ENCODE measurements around the gene CAPN14.
"Not testable (repeated sequence)": the region's sequence is repeated elsewhere in the genome, so short reads cannot be mapped to it uniquely, and the experiment has no call there.

CAPN14 gene

DNA sequence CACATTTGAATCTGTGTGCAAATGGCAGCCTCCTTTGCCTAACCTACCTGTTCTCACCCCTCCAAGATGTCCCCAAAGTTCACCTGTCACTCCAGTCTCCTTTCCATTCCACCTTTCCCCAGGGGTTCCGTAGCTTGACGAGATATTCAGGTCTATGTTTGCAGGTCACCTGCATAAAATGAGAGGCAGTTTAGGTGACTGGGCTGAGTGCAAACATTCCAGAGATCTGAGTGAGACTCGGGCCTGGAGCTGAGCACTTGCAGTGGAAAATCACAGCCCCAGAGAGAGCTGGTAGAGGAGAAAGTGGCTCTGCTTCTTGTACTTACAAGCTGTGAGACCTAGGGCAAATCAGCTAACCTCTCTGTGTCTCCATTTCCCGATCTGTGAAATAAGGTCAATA is 20.1 kb downstream of the CAPN14 start:
- DNase-seq (ENCODE audit: low spot score) = no peak

DNA sequence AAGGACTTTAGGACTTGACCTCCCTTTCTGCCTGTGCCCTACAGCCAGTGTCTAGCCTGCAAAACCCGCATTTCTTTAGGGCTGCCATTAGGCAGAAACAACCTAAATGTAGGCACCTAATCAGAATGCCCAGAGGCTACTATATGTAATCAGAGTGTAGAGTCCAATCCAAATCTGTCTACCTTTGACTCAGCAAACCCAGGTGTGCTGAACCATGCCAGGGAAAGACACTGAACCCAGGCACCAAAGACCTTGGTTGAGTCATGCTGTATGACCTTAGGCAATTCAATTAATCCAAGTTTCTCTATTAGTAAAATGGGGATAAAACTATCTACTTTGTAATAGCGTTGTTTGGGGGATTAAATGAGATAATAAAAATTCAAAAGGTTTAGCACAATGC is 20.7 kb downstream of the CAPN14 start:
- no peak for DNase-seq (ENCODE audit: low spot score)

DNA sequence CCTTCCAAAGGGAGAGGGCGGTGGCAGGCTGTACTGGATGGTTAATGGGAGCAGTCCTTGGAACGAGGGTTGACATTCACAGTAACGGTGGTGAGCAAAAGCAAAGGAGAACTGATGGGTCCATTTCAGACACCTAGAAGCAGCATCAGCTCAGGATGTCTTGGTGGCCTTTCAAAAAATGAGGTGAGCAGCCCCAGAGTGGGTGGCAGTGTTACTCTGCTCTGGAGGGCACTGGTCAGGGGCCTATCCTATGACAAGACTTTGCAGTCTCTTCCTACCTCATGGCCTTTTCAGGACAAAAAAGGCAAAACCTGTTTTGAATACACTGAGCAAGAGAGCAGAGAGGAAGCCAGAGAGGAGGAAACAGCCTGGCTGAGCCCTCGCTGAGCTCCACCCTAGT is 23.5 kb downstream of the CAPN14 start:
- no peak for DNase-seq (ENCODE audit: low spot score)

DNA sequence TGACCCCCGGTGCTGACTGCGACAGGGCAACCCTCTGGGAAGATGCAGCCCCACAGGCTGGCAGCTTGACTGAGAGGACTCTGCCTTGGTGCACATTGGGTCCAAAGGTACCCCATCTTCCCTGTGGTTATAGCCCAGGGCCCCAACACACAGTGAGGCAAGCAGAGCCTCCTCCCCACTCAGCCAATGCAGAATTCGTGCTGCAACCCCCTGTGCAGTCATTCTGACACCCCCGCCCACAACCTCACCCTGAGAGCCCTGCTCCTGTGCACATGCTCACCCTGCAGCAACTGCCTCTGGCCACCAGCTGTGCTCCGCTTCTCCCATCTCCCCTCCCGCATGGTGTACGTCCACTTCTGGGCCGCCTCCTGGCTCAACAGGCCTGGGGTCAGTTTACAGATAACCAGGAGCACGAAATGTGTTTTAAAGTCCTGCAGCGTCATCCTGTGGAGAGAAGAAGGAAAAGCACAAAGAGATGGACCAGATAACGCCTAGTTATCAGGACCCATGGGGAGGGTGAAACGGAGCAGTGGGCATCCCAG is 24.4 kb downstream of the CAPN14 start:
- DNase-seq (ENCODE audit: low spot score) = no peak

DNA sequence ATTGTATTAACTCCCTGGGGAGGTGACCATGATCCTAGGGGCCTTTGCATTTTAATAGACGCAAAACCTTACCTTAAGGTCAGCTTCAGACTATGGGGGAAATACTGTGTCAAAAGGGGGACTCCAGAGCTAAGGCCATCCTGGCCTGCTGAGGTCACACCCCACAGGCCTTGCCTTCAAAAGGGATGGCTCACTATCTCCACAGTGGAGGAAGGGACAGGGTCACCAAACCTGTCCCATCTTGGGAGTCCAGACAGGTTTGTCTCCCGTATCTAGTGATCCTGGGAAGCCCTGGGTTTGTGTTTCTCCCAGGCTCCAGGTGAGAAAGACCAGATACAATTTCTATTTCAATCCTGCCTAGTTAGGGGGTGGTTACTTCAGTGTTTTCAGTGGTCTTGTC is 24.9 kb downstream of the CAPN14 start:
- no peak for DNase-seq (ENCODE audit: low spot score)

DNA sequence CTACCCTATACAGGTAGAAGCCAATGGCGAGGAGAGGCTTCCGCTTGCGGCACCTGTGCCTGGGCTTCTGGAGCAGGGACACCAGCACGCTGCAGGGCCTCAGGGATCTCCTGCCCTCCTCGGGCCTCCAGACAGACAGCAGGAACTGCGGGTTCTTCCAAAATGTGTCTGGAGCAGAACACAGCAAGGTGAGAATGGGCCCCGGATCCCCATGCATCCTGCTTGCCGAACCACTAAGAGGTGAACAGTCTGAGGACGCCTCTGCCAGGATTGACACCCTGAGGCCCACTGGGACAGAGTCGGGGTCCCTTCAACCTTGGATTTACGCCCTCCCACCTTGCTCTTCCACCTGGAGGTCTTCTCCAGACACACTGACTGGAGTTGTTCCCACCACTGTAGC is 25.4 kb downstream of the CAPN14 start:
- no peak for DNase-seq (ENCODE audit: low spot score)

DNA sequence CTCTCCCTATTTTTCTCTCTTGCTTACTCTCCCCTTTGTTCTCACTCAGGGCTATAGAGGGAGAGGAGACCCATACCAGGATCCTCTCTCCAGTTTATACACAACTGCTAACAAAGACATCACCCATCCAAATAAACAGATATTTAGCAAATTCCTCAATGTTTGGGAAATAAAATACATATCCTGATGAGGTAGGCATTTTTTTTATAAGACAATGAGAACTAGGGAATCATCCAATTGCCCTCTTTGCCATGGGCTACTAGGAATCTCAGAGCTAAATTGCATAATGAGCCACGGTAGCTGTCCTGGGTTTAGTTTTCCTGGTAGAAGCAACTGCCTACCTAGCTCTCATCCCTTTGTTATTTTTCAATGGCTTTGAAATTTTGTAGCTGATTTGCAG is 27.1 kb downstream of the CAPN14 start:
- no peak for DNase-seq (ENCODE audit: low spot score)

DNA sequence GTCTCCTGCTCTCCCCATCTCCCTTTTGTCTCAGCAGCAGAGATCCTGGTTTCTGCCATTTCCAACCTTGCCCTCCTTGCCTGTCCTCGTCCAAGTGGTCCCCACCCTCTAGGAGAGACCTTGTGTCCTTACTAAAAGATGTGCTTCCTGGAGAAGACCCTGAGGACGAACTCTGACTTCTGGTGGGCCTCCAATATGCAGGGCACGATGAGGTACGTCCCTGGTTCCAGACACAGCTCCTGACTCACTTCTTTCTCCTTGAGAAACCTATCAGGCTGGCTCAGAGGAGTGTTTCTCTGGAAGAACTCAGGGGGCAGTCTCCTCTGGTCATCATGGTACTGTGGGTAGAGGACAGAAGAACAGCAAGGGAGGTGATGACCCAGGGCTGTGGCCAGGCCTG is 28.2 kb downstream of the CAPN14 start:
- no peak for DNase-seq (ENCODE audit: low spot score)

DNA sequence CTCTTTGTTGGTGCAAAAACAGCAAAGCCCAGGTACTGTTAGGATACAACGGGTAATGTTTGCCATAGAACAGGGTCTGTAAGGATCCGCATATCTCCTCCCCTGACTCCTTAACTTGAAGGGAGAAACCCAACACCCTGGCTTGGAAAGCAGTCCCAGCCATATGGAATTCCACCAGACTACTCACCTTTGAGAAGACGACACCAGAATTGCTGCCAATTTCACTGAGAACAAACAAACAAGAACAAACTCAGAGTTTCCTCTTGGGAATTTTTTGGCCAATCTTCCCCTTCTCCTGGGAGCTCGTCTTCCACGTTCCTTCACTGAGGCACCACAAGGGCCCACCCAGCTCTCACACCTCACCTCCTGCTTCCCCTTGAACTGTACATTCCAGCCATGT is 29.2 kb downstream of the CAPN14 start:
- DNase-seq (ENCODE audit: low spot score) = no peak

DNA sequence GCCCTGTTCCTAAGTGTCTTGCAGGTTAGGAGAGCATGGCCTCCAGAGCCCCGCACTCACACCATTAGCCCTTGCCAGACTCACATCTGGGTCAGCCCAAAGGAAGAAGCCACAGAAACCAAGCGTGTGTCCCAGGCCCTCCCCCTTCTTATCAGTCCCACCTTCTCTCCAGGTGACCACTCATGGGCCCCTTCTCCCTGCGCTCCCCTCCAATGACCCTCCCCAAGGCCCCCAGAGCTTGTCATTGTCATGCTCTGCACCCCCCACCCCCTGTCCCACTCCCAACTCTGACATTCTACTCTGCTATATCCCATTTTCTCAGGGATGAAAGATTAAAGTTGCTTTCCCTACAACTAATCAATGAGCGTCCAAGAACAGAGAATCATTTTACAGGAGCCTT is 30.1 kb downstream of the CAPN14 start:
- no peak for DNase-seq (ENCODE audit: low spot score)

DNA sequence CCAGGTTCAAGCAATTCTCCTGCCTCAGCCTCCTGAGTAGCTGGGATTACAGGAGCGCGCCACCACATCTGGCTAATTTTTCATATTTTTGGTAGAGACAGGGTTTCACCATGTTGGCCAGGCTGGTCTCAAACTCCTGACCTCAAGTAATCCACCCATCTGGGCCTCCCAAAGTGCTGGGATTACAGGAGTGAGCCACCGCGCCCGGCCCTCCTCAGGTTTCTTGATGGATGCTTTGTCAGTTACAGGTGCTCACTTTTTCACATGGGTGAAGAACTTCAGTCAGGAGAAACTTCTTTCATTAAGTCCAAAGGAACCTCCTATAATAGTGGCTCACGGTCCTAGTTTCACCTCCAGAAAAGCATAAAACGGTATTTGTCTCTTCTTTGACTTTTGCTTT is 33.3 kb downstream of the CAPN14 start:
- DNase-seq (ENCODE audit: low spot score) = not testable (repeated sequence)

DNA sequence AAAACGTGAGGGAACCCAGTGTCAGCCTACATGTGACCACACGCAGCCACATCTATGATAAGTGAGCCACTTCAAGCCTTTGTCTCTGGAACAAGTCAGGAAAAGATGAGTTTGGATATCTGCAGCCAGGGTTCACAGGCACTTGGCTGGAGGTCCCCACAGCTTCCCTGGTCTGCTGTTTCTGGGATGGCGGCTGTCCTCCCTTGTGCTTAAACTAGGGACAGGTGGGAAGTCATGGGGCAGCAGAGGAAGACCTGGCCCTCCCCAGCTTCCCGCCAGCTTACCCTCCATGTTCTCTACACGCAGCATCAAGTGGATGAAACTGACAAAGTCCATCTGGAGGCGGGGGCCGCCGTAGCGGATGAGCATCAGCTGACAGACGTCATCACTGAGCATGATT is 40.6 kb downstream of the CAPN14 start:
- DNase-seq (ENCODE audit: low spot score) = no peak

DNA sequence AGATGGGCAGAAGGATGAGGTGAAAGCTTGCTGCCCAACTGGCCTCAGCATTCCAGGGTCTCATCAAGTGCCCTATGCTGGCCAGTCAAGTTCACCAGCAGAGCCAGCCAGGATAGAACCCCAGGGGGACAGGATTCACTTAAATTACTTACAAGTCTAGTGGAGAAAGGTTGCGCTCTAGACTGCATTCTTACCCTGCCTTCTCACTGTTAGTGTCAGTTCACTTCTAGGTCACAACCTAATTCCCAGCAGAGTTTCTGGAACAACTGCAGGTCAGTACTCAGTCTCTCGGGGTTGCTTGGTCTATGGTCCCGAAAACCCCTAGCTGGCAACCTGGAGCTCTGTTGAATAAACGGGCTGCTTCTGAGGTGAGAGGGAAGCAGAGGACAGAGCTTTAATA is 46.2 kb downstream of the CAPN14 start:
- no peak for DNase-seq (ENCODE audit: low spot score)

DNA sequence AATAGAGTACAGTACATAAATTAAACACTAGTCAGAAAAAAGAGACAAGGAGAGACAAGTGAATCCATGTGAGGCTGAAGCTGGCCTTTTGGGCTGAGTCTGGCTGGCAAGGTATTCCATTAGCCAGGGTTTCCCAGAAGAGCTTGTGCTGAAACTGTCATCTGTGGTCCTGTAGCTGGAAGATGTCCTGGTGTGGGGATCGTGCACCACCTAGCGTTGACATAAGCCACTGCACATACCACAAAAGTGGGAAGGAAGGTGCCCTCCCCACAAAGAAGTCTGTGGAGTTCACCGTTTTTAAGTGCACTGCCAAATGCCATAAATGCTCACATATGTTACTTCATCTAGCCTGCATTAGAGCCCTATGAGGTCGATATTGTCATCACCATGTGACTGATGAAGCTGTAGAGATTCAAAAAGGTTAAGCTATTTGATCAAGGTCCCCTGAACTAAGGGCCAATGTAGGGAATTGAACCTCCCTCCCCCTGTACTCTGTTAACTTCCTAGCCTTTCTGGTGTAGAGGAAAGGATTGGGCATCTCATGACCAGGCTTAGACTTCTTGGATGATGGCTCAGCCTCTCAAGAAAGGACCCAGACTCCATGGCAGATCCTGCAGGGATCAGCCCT is 47.1 kb downstream of the CAPN14 start:
- peak; percentile 65 for DNase-seq (ENCODE audit: low spot score)

DNA sequence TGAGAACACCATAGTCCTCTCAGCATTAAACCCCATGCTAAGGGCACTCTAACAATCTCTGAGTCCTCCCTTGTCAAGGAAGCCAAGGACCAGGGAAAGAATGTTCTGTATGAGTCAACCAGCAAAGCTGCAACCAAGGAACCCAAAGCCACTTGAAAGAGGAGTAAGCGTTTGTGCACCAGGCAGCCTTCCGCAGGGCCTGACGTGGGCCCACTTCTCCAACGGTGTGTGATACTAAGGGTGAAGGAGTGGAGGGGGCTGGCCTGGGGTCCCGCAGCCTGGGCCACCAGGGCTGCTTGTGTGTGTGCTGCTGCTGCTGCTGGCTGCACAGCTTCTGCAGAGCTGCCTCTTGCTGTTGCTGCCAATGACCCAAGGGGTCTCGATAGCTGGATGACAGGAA is 49.0 kb downstream of the CAPN14 start:
- DNase-seq (ENCODE audit: low spot score) = no peak

DNA sequence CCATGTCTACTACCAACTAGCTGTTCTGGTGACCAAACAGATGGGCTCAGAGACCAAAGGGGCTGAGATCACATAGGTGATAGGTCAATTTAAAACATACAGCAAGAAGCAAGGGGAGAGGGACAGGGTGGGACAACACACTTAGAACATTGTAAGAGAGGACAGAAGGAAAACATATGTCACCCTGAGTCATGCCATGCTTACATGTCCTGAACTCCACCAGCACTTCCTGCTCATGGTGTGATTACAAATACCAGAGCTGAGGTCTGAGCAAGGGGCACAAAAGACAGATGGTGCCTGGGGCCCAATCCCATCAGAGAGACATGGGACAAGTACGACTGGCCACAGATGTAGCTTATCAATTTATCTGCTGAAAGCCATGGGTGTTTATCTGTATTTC is 50.4 kb downstream of the CAPN14 start:
- DNase-seq (ENCODE audit: low spot score) = no peak

DNA sequence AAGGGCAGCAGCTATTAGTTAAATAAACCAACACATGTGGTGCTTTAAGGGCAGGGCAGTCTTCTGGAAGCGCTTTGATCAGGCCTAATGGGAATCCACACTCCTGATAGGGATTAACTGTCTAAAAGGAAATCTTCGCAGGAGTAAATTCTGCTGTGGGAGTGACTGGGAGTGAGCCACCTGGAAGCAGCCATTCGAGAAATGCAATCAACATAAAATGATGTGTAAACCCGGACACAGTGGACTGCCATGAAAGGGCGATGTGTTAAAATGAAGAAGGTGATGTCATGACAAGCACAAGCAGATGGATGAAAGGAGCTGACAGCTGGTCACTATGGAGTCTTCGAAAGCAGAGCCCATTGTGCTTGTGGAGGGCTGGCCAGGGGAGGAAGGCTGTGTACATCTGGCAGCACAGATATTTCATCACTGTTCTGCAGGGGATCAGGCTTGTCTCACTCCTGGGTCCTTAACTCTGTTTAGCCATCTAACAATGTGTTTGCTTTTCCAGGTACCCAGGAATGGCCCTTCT is 54.2 kb downstream of the CAPN14 start:
- DNase-seq (ENCODE audit: low spot score) = no peak

DNA sequence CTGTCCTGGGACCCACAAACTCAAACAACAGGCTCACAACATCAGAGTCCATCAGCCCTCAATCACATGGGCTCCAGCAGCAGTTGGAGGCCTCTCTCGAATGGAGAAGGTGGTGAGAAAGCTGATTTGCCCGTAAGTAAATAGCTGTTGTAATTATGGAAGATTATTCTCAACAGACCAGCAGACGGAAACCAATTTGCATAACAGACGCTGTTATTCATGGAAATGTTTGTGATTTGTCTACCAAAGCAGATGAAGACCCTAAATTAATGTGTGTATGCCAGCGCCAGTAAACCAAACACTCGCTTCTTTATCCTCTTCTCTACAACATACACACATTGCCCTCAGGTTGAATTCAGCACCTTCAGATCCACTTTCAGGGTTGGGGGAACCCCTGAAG is 55.7 kb downstream of the CAPN14 start:
- DNase-seq (ENCODE audit: low spot score) = no peak

DNA sequence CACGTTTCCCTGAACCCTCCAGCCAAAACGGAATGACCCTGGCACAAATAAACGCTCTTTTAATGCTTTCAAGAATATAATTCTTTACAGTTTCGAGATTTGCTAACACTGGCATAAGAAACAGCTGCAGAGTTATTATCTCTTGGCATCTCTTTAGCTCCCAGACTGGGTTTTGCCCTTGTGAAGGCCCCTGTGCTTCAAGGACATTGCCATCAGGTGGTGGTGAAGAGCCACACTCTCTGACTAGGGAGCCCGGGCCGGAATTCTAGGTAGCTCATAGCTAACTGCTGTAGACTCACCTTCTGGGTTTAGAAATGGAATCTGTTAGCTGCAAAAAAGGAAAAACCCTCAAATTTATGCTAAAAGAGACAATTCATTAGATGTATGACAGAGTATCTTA is 65.8 kb downstream of the CAPN14 start:
- no peak for DNase-seq (ENCODE audit: low spot score)

DNA sequence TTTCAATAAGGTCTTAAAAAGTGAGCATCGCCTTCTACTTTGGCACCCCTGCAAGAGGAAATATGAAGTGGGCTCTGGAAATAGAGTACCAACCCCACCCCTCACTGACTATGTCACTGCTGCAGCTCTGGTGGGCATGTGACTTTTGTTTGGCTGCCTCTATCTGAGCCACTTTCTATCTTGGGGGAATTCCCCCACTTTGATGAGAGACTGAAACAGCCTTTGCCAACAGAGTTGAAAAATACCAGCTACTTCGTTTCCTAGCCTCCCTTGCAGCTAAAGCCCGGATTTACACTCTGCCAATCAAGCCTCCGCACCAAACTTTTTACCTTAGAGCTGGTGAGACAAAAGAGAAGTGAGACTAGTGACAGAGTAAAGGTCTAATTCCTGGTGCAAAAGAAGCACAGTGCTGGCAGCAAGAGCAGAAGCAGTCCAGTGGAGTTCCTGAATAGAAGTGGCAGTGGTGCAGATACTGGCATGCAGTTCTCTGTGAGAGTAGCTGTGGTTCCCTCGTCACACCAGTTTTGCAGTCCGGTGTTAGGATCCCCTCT is 67.1 kb downstream of the CAPN14 start:
- no peak for DNase-seq (ENCODE audit: low spot score)

DNA sequence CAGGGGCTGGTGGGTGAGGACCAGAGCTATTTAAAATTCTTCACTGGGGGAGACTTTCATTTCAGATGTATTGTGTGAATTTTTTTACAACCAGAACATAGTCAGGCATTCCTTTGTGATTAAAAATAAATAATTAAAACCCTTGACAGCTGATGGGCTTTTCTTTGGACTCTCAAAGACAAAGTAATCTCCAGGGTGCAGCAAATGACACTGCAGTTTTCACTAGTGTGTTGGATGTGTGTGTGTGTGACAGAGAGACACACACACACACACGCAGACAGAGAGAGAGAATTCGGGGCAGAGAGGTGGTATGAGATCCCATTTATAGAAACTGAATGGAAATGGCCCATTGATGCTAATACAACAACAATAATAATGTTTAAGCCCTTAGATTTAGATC is 68.8 kb downstream of the CAPN14 start:
- no peak for DNase-seq (ENCODE audit: low spot score)

DNA sequence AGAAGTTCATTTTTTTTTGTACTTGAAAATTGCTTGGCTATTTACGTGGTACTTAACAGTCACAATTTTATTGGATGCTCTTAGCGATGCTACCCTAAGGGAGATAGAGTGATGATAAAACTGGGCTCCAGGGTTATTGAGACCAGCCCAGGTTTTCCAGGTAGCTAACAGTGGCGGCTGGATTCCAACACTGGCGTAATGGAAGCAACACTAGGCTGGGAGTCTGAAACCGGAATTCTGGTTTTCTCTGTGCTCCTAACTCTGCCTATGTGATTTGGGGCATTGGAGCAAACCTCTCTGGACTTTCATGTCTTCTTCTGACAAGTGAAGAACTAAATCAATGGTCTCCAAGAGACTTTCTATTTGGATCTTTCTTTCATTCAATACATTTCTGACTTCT is 69.7 kb downstream of the CAPN14 start:
- no peak for DNase-seq (ENCODE audit: low spot score)

DNA sequence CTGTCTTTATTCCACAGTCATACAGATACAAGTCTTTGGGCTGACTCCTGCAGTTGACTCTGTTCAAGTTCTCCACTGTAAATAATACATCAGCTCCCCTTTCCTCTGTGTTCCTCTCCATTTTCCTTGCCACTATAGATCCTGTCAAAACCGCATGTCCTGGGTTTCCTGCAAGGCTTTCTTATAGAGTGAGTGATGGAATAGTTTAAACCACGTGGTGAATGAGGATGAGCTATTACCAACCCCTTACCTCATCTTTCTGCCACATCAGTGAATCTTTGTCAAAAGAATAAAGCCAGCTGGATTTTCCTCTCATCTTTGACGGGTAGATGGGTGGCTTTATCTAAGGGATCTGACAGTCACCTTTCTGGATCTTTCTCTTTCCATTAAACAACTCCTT is 75.2 kb downstream of the CAPN14 start:
- DNase-seq (ENCODE audit: low spot score) = no peak

DNA sequence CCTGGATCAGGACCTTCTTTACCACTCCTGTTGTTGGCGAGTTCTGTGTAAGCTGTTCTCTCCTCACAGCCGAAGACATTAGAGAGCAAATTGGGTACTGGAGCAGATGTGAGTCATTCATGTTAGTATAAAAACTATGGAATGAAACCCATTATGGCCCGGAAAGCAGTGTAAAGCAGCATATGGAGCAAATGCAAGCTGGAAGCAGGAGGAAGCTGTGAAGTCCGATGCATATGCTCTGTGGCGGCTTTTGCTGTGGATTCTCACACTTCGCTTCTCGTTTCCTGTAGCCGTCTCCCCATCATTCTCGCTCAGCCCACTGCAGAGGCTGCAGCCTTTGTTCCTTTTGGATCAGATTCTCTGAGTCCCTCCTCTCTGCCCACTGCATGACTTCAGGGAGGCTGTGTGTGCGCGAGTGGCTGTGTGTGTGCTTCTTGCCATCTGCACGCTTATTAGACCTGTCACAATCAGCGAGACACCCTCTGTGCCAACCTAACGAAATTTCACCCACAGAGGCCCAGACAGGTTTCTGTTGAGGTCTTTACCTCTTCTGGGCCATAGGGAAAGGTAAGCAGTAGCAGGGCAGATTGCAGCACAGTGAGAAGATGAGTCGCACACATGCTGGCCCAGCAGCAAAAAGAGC is 75.8 kb downstream of the CAPN14 start:
- DNase-seq (ENCODE audit: low spot score) = no peak

Measured in activated CD4-positive, alpha-beta T cell treated with anti-CD3 and anti-CD28 coated beads, Interleukin-2, Interleukin-4, amounts not matched to agents 100 ng/mL and 50 ng/mL, durations not matched to agents 16 hours and 8 hours (primary cell).